GM12878 (cell line): Measurements from ENCODE around the gene REEP1. TPM values are rescaled to one million over a fixed set of nuclear protein-coding genes. Genes with fewer than 3 reads are reported as not detected.
A peak's percentile ranks its signal among the peaks of the same experiment; 100 is the strongest.

Source experiments
- ATAC-seq: fragments of 200-7000 bp; cut with Tn5 transposase; 3 replicates; pipeline ENCODE4 v1.9.1; 2020; ENCODE audit warnings: mild to moderate bottlenecking, moderate library complexity
- BruUV-seq: library from RNA; stranded (reverse); fragments of 400-500 nt; replicated peaks from 2 replicates; lab custom pipeline; 2021; lab: Mats Ljungman, UMichigan
- CTCF ChIA-PET: fragments of 300-600 bp; sonication (Branson Sonifier 250); formaldehyde crosslinking; extraction: SDS; loops from one replicate; lab custom pipeline; 2021; ENCODE audit warnings: inconsistent platforms; lab: Yijun Ruan, JAX
- POLR2A ChIA-PET: fragments of 350-600 bp; formaldehyde crosslinking; extraction: SDS; loops from one replicate; lab custom pipeline; 2021; ENCODE audit warnings: inconsistent platforms; lab: Charles Lee
- RAD21 ChIA-PET: fragments of 300-600 bp; sonication (Branson Sonifier 250); formaldehyde crosslinking; loops from one replicate; lab custom pipeline; 2023; ENCODE audit warnings: antibody characterized with exemption; ENCODE audit not compliant: unreplicated experiment; lab: Charles Lee
- SMC1A ChIA-PET: fragments of 300-600 bp; sonication (Branson Sonifier 250); formaldehyde crosslinking; loops from one replicate; lab custom pipeline; 2023; ENCODE audit not compliant: unreplicated experiment, uncharacterized antibody; lab: Charles Lee
- DNase-seq: peaks from one replicate; pipeline ENCODE4 v3.0.0-alpha.2; 2011; ENCODE audit warnings: low read depth, low spot score
- FAIRE-seq: peaks from 3 replicates; lab custom pipeline; 2011; peaks lifted over from hg19 to GRCh38; lab: Jason Lieb, UNC
- H2AFZ ChIP-seq: 2 replicates; pipeline ENCODE4 v1.6.0; 2011; ENCODE audit warnings: low read depth, low read length, control low read depth; ENCODE audit not compliant: control insufficient read depth
- H3K27ac ChIP-seq: 2 replicates; pipeline ENCODE4 v1.5.1; 2011; ENCODE audit warnings: control low read depth; ENCODE audit not compliant: control insufficient read depth, insufficient read depth
- H3K27me3 ChIP-seq, 2 experiments: replicated peaks in 1 of 2; 2 replicates each; pipeline versions ENCODE4 v1.6.0 to v1.6.1; 2011; ENCODE audit warnings: low read length in 1 of 2; ENCODE audit not compliant: control insufficient read depth in 2 of 2, insufficient read depth in 2 of 2
- H3K36me3 ChIP-seq, 2 experiments: 2 replicates each; pipeline ENCODE4 v1.5.1; 2011; ENCODE audit warnings: low read length in 1 of 2; ENCODE audit not compliant: control insufficient read depth in 2 of 2, insufficient read depth in 2 of 2
- H3K4me1 ChIP-seq: 2 replicates; pipeline ENCODE4 v1.6.1; 2011; ENCODE audit warnings: mild to moderate bottlenecking, low read length, moderate library complexity, mixed read lengths; ENCODE audit not compliant: control insufficient read depth, insufficient read depth
- H3K4me2 ChIP-seq: 2 replicates; pipeline ENCODE4 v1.6.0; 2011; ENCODE audit warnings: control low read depth; ENCODE audit not compliant: control insufficient read depth, insufficient read depth
- H3K4me3 ChIP-seq: fragments of 200-600 bp; sonication (generic); 2 replicates; pipeline ENCODE4 v1.5.1; 2016
- H3K79me2 ChIP-seq: 2 replicates; pipeline ENCODE4 v1.6.0; 2011; ENCODE audit warnings: low read length; ENCODE audit not compliant: control insufficient read depth, insufficient read depth
- H3K9ac ChIP-seq: 2 replicates; pipeline ENCODE4 v1.8.0; 2011; ENCODE audit warnings: low read length, control low read depth, mixed read lengths; ENCODE audit not compliant: control insufficient read depth, insufficient read depth
- H3K9me3 ChIP-seq: replicated peaks from 3 replicates; pipeline ENCODE4 v1.5.1; 2011; ENCODE audit warnings: mild to moderate bottlenecking, low read length; ENCODE audit not compliant: control insufficient read depth, insufficient read depth
- H4K20me1 ChIP-seq: 2 replicates; pipeline ENCODE4 v1.6.0; 2011; ENCODE audit not compliant: control insufficient read depth, insufficient read depth
- ASH2L ChIP-seq: fragments of 300-600, 200-600 bp; sonication (generic); IDR thresholded peaks from 2 replicates; pipeline ENCODE4 v1.6.1; 2017; ENCODE audit warnings: low read depth, mild to moderate bottlenecking, borderline replicate concordance
- CBX3 ChIP-seq: fragments of 200-600 bp; sonication (generic); IDR thresholded peaks from 2 replicates; pipeline ENCODE4 v1.6.1; 2016; ENCODE audit warnings: low read depth, borderline replicate concordance
- HDAC2 ChIP-seq: fragments of 200-600 bp; sonication (generic); IDR thresholded peaks from 2 replicates; pipeline ENCODE4 v1.6.1; 2017
- IKZF2 ChIP-seq, 2 experiments: fragments of 450-650 bp; IDR thresholded peaks; 2 replicates each; pipeline ENCODE4 v1.6.1; 2017; ENCODE audit warnings: mild to moderate bottlenecking in 2 of 2, moderate library complexity in 2 of 2
- KDM1A ChIP-seq: fragments of 200-600 bp; sonication (generic); IDR thresholded peaks from 2 replicates; pipeline ENCODE4 v1.6.1; 2016; ENCODE audit warnings: borderline replicate concordance
- NFYB ChIP-seq: IDR thresholded peaks from 2 replicates; pipeline ENCODE4 v1.6.1; 2011; ENCODE audit warnings: low read depth, mild to moderate bottlenecking, low read length, improper control_type of control experiment, moderate library complexity; ENCODE audit not compliant: insufficient read depth
- NKRF ChIP-seq: fragments of 450-650 bp; conservative IDR thresholded peaks from 2 replicates; pipeline ENCODE4 v1.6.1; 2017; ENCODE audit warnings: mild to moderate bottlenecking, moderate library complexity
- NR2C1 ChIP-seq: fragments of 450-650 bp; IDR thresholded peaks from 2 replicates; pipeline ENCODE4 v1.6.1; 2017; ENCODE audit warnings: antibody characterized with exemption, mild to moderate bottlenecking, moderate library complexity
- PKNOX1 ChIP-seq: fragments of 450-650 bp; IDR thresholded peaks from 2 replicates; pipeline ENCODE4 v1.6.1; 2016; ENCODE audit warnings: mild to moderate bottlenecking
- RAD21 ChIP-seq: IDR thresholded peaks from 2 replicates; pipeline ENCODE4 v1.6.1; 2011; ENCODE audit warnings: mild to moderate bottlenecking, low read depth, low read length, moderate library complexity; ENCODE audit not compliant: insufficient read depth
- SKIL ChIP-seq: fragments of 450-650 bp; IDR thresholded peaks from 2 replicates; pipeline ENCODE4 v1.6.1; 2017; ENCODE audit warnings: mild to moderate bottlenecking, low read depth, inconsistent platforms; ENCODE audit not compliant: poor library complexity, severe bottlenecking
- SP1 ChIP-seq: IDR thresholded peaks from one replicate; pipeline ENCODE4 v1.6.1; 2011; ENCODE audit warnings: low read depth, low read length
- SUPT20H ChIP-seq: IDR thresholded peaks from 2 replicates; pipeline ENCODE4 v1.6.1; 2011; ENCODE audit warnings: low read depth, mild to moderate bottlenecking, low read length, moderate library complexity, borderline replicate concordance; ENCODE audit not compliant: control insufficient read depth
- ZNF207 ChIP-seq: fragments of 450-650 bp; IDR thresholded peaks from 2 replicates; pipeline ENCODE4 v1.6.1; 2014; ENCODE audit warnings: antibody characterized with exemption, mild to moderate bottlenecking, borderline replicate concordance
- WGBS: methylation state at CpG from one replicate; pipeline ENCODE4 v1.1.6; 2016; ENCODE audit warnings: low lambda C conversion rate; ENCODE audit not compliant: insufficient replicate concordance, insufficient coverage; ENCODE audit errors: missing lambda C conversion rate; 5-methylcytosine and 5-hydroxymethylcytosine counted together
- in situ Hi-C: fragments of 300-500 bp; cut with MboI; formaldehyde crosslinking; loops from 9 replicates; pipeline ENCODE4 v1.14.3; 2018; ENCODE audit warnings: mixed read lengths
- intact Hi-C: fragments of 100-400 bp; cut with micrococcal nuclease; formaldehyde crosslinking; loops from one replicate; pipeline ENCODE4 v1.14.2; 2022; ENCODE audit not compliant: unreplicated experiment
- polyA plus RNA-seq, 11 experiments: library from polyadenylated mRNA; depleted of rRNA in 4 of 11; unstranded in 6 of 11; stranded (reverse) in 5 of 11; fragments of >200 nt; fragmentation: Nextera tagmentation in 4 of 11; fragmentation: Illumina TruSeq in 1 of 11; extraction: Ambion mirVana in 4 of 11; extraction: Trizol in 1 of 11; gene quantifications; 1 replicate in 1 of 11; 2 replicates in 10 of 11; pipeline versions ENCODE4 v1.2.1 to v1.2.3, GENCODE V29; 2011 to 2016; ENCODE audit warnings: inconsistent platforms in 2 of 11, missing spikeins in 2 of 11, low read depth in 1 of 11
- total RNA-seq, 4 experiments: library from RNA; depleted of rRNA in 3 of 4; stranded (reverse); fragments of >200 nt in 3 of 4; fragmentation: Illumina TruSeq in 1 of 4; extraction: Trizol in 1 of 4; gene quantifications; 2 replicates each; pipeline versions ENCODE4 v1.2.1 to v1.2.3, GENCODE V29; 2013 to 2021
- TF ChIP-seq, protein P1 (sequence below): IDR thresholded peaks from 2 replicates; pipeline ENCODE4 v1.6.1; 2011; ENCODE audit warnings: borderline replicate concordance, low read depth, mild to moderate bottlenecking, moderate library complexity, mixed read lengths, low read length; ENCODE audit not compliant: insufficient read depth; ENCODE audit errors: extremely low read length

Gene REEP1
- total and polyA plus RNA-seq, 10 of the 15 experiments (the other 5 are each of a cell fraction or from before 2014, with no cell fraction given): 0.02 to 0.30 (median 0.09) TPM; not detected in 1

DNA sequence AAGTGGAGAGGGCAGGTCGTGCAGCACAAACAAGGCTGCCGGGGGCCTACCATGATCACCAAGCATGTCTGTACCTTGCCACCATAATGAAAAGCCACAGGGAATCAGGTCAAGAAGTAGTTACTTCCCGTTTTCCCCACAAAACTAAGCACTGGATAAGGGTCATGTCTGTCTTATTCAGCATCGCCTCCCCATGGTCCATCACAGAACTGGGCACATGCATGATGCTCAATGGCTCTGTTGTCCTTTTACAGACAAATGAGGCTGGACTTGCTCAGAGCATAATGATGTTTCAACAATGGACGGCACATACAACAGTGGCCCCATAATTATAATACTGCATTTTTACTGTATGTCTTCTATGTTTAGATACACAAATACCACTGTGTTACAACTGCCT lies 27.5 kb downstream of the REEP1 start (continued):
- TF ChIP-seq NR2C1 (no peak), RAD21 (0 out of 2 replicates have a peak, but pooled peaks have one; percentile 6), KDM1A (no peak), SUPT20H (no peak), ASH2L (no peak)

GRCh38 chr2:86308984-86309695 lies 28.3 kb downstream of the REEP1 start:
- Histone ChIP-seq H3K4me2 (no peak overlapping the region), H3K27me3 (peaks cover 0 to 2% of the 10 kb centered on the region in 2 experiments; a peak in 1 of 4 replicates), H3K9ac (no peak overlapping the region), H3K27ac (no peak overlapping the region), H2AFZ (no peak overlapping the region), H3K4me1 (no peaks in the 10 kb centered on the region), H3K9me3 (no peaks in the 10 kb centered on the region), H4K20me1 (no peaks in the 10 kb centered on the region), H3K4me3 (no peak overlapping the region), H3K79me2 (no peaks in the 10 kb centered on the region), H3K36me3 (no peaks in the 10 kb centered on the region)
- SMC1A ChIA-PET: interaction anchor here (1.2 to 1.5 kb wide), 2 partner anchors 10 to 88 kb away, joined by 4 read pairs; no protein-coding TSS in a partner anchor
- ATAC-seq (peak; percentile 52), FAIRE-seq (no peak), DNase-seq (no peak)
- intact Hi-C loops (no loop called here), in situ Hi-C loops (no loop called here)
- POLR2A ChIA-PET: interaction anchor here (0.6 kb wide), 1 partner anchor 38 kb away, joined by 5 read pairs; no protein-coding TSS in a partner anchor
- RAD21 ChIA-PET: interaction anchor here (0.6 to 1.0 kb wide), 4 partner anchors 62 to 107 kb away, joined by 3 to 4 read pairs (median 3); no protein-coding TSS in a partner anchor
- no TSS peak for BruUV-seq
- CTCF ChIA-PET: interaction anchor here (0.6 to 1.7 kb wide), 4 partner anchors 12 to 462 kb away, joined by 3 to 9 read pairs (median 4); no protein-coding TSS in a partner anchor
- WGBS: 60% methylated on average over 10 of the region's 10 CpGs
- TF ChIP-seq NFYB: no peak
- no peak for TF ChIP-seq SP1
- TF ChIP-seq, protein P1, sequence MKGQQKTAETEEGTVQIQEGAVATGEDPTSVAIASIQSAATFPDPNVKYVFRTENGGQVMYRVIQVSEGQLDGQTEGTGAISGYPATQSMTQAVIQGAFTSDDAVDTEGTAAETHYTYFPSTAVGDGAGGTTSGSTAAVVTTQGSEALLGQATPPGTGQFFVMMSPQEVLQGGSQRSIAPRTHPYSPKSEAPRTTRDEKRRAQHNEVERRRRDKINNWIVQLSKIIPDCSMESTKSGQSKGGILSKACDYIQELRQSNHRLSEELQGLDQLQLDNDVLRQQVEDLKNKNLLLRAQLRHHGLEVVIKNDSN: no peak
- TF ChIP-seq ZNF207: no peak
- no peak for TF ChIP-seq CBX3
- no peak for TF ChIP-seq HDAC2
- TF ChIP-seq IKZF2 (IDR thresholded peaks at IDR 0.05): peak; percentile 39 to 54; a peak in 1 of 4 replicates
- no peak for TF ChIP-seq NKRF
- TF ChIP-seq PKNOX1: peak; percentile 40; the same call in 1 of the 2 replicates
- no peak for TF ChIP-seq SKIL
